ENCODE results near the gene GPD1. TPM values are rescaled to one million over a fixed set of nuclear protein-coding genes. Genes with fewer than 3 reads are reported as not detected.

GPD1 gene
- total and polyA plus RNA-seq, 10 of the 15 experiments (the other 5 are each of a cell fraction or from before 2014, with no cell fraction given): 0.04 to 0.61 (median 0.26) TPM; not detected in 1

DNA sequence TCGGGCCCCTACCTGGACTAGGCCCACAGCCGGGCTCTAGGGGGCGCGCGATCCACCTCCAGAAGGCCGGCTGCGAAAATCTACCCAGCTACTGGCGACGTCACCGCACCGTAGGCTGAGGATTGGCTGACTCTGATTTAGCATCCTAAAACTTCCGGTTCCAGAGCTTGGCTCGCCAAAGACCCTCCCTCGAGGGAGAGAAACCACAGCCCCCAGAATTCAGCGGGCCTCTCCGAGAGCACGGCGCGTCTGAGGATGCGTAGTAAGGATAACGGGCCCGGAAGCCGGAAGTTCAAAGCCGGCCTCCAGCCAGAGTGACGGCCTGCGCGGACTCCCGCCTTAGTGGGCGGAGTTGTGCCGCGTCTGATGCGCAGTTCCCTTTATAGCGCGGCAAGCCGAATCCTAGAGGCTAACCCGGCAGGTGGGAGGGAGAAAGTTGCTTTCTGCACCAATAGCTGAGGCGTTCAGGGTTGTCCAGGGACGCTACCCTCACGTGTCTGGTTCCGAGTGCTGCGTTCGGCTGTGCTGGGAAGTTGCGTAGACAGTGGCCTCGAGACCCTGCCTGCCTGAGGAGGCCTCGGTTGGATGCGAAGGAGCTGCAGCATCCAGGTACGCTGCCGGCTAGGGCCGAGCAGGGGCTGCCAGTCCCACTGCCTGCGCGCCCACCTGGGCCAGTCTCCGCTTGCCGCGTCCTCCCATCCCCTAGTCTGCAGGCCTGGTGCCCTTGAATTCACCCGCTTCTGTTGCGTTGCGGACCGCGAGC, 8.1 kb downstream of the GPD1 start, which contains the start of gene COX14 (continued):
- peak; percentile 98 for TF ChIP-seq PKNOX1 (IDR thresholded peaks at IDR 0.05)
- 0 out of 2 replicates have a peak, but pooled peaks have one; percentile 49 for TF ChIP-seq NBN (IDR thresholded peaks at IDR 0.05)
- no peak for TF ChIP-seq YBX1 (IDR thresholded peaks at IDR 0.05)
- TF ChIP-seq ZNF687 (IDR thresholded peaks at IDR 0.05): peak; percentile 44; the same call in 1 of the 2 replicates
- peak; percentile 85 for TF ChIP-seq E4F1 (IDR thresholded peaks at IDR 0.05; ENCODE audit: borderline replicate concordance, partially characterized antibody)
- peak; percentile 93 for TF ChIP-seq SIN3A (IDR thresholded peaks at IDR 0.05; ENCODE audit: low read depth, low read length)
- 0 out of 2 replicates have a peak, but pooled peaks have one; percentile 60 for TF ChIP-seq IRF3 (IDR thresholded peaks at IDR 0.05)
- TF ChIP-seq ESRRA (IDR thresholded peaks at IDR 0.05; ENCODE audit: low read length): no peak
- peak; percentile 99 for TF ChIP-seq POLR2AphosphoS5 (IDR thresholded peaks at IDR 0.05; ENCODE audit: low read length)
- TF ChIP-seq BMI1 (IDR thresholded peaks at IDR 0.05; ENCODE audit: borderline replicate concordance): no peak
- peak; percentile 36; the same call in 1 of the 2 replicates for TF ChIP-seq RB1 (IDR thresholded peaks at IDR 0.05; ENCODE audit: borderline replicate concordance)
- peak; percentile 92 for TF ChIP-seq TAF1 (IDR thresholded peaks at IDR 0.05; ENCODE audit: borderline replicate concordance, low read depth, low read length)
- TF ChIP-seq, protein P1, sequence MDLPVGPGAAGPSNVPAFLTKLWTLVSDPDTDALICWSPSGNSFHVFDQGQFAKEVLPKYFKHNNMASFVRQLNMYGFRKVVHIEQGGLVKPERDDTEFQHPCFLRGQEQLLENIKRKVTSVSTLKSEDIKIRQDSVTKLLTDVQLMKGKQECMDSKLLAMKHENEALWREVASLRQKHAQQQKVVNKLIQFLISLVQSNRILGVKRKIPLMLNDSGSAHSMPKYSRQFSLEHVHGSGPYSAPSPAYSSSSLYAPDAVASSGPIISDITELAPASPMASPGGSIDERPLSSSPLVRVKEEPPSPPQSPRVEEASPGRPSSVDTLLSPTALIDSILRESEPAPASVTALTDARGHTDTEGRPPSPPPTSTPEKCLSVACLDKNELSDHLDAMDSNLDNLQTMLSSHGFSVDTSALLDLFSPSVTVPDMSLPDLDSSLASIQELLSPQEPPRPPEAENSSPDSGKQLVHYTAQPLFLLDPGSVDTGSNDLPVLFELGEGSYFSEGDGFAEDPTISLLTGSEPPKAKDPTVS (IDR thresholded peaks at IDR 0.05; ENCODE audit: low read depth, low read length): no peak
- peak; percentile 98 for TF ChIP-seq NKRF (conservative IDR thresholded peaks at IDR 0.05)
- no peak for TF ChIP-seq BRCA1 (IDR thresholded peaks at IDR 0.05; ENCODE audit: low read depth, low read length)
- TF ChIP-seq FOS (IDR thresholded peaks at IDR 0.05; ENCODE audit: borderline replicate concordance, extremely low read depth, insufficient read length): peak; percentile 36
- peak; percentile 81 for TF ChIP-seq HCFC1 (IDR thresholded peaks at IDR 0.05; ENCODE audit: low read length)

Data from GM12878 (cell line).